Transverse colon (tissue), 4 donors: ENCODE measurements around the gene TEX13A. TPM values are rescaled to one million over a fixed set of nuclear protein-coding genes. Genes with fewer than 3 reads are reported as not detected.

Source experiments
- DNase-seq: peaks from one replicate; pipeline ENCODE4 v3.0.0-alpha.2; 2019
- H3K27ac ChIP-seq, 4 donors: fragments of 200-600 bp; sonication (generic); 2 replicates each; pipeline ENCODE4 v1.5.1; 2016 to 2018; ENCODE audit warnings: inconsistent platforms in 4 of 4
- H3K27me3 ChIP-seq: fragments of 200-600 bp; sonication (generic); 2 replicates; pipeline ENCODE4 v1.5.1; 2017; ENCODE audit warnings: inconsistent platforms
- H3K36me3 ChIP-seq, 4 donors: fragments of 200-600 bp; sonication (generic); 2 replicates each; pipeline ENCODE4 v1.5.1; 2017 to 2019; ENCODE audit warnings: inconsistent platforms in 4 of 4
- H3K4me1 ChIP-seq, 4 donors: fragments of 200-600 bp; sonication (generic); 2 replicates each; pipeline ENCODE4 v1.5.1; 2017 to 2020; ENCODE audit warnings: inconsistent platforms in 4 of 4
- H3K4me3 ChIP-seq, 4 donors: fragments of 200-600 bp; sonication (generic); 1 replicate in 1 of 4; 2 replicates in 3 of 4; pipeline versions ENCODE4 v1.5.1 to v1.6.1; 2017 to 2019; ENCODE audit warnings: inconsistent platforms in 4 of 4
- H3K9me3 ChIP-seq, 2 donors: fragments of 200-600 bp; sonication (generic); 2 replicates each; pipeline ENCODE4 v1.5.1; 2017 to 2019; ENCODE audit warnings: inconsistent platforms in 2 of 2
- CTCF ChIP-seq, 5 experiments: fragments of 200-600 bp in 3 of 5; fragments of 450-650 bp in 2 of 5; sonication (generic) in 3 of 5; IDR thresholded peaks; 1 replicate in 2 of 5; 2 replicates in 3 of 5; pipeline ENCODE4 v1.5.1; 2016 to 2017; ENCODE audit warnings: antibody characterized with exemption in 5 of 5, inconsistent platforms in 3 of 5, mild to moderate bottlenecking in 2 of 5, moderate library complexity in 1 of 5
- EP300 ChIP-seq: sonication (generic); formaldehyde crosslinking; IDR thresholded peaks from one replicate; pipeline ENCODE4 v1.6.1; 2017; ENCODE audit warnings: antibody characterized with exemption, low read depth
- POLR2A ChIP-seq: fragments of 450-650 bp; IDR thresholded peaks from one replicate; pipeline ENCODE4 v1.6.1; 2016; ENCODE audit warnings: antibody characterized with exemption, mild to moderate bottlenecking, moderate library complexity
- POLR2AphosphoS5 ChIP-seq, 3 donors: sonication (generic); formaldehyde crosslinking; IDR thresholded peaks; one replicate each; pipeline ENCODE4 v1.6.1; 2016; ENCODE audit warnings: antibody characterized with exemption in 3 of 3
- WGBS, 2 donors: methylation state at CpG; one replicate each; pipeline ENCODE4 v1.1.5; 2018; ENCODE audit warnings: low coverage in 1 of 2; 5-methylcytosine and 5-hydroxymethylcytosine counted together
- in situ Hi-C, 4 donors: fragments of 200-750 bp; cut with MboI; loops; one replicate each; pipeline versions ENCODE4 v1.15.0 to v1.15.1; 2017; ENCODE audit warnings: low sequenced_read_pairs in 3 of 4, low pct_ligation_motif_present in 1 of 4, low pct_unique_long_range_greater_than_20kb in 1 of 4
- intact Hi-C: fragments of 100-400 bp; cut with DNase I; formaldehyde crosslinking; loops from one replicate; pipeline ENCODE4 v1.15.1; 2023; ENCODE audit warnings: low total_unique reads
- total RNA-seq, 4 donors: library from RNA; depleted of rRNA; stranded (reverse); fragments of >200 nt; gene quantifications; one replicate each; pipeline ENCODE4 v1.1.0, GENCODE V29; 2016

Gene TEX13A
- total RNA-seq, 4 donors from 2014 or later = not detected

GRCh38 chrX:105265093-105265492 lies 44.6 kb upstream of the TEX13A start:
- no peak overlapping the region for H3K4me3 ChIP-seq
- no peak for DNase-seq
- H3K9me3 ChIP-seq = no peaks in the 10 kb centered on the region
- no peak for TF ChIP-seq EP300
- TF ChIP-seq POLR2AphosphoS5 (IDR thresholded peaks at IDR 0.05) = no peak
- no peak for TF ChIP-seq POLR2A
- TF ChIP-seq CTCF (IDR thresholded peaks at IDR 0.05) = no peak
- 74% methylated on average over 3 of the region's 3 CpGs; no CpG with 5 or more reads in 1 of the 2 donors for WGBS, 2 donors
- no peak overlapping the region for H3K27ac ChIP-seq
- intact Hi-C loops = no loop called here
- H3K36me3 ChIP-seq = no peaks in the 10 kb centered on the region
- no peaks in the 10 kb centered on the region for H3K4me1 ChIP-seq
- no peaks in the 10 kb centered on the region for H3K27me3 ChIP-seq
- in situ Hi-C loops = no loop called here

- Histone ChIP-seq H3K27ac (no peak overlapping the region), H3K27me3 (no peaks in the 10 kb centered on the region), H3K9me3 (no peaks in the 10 kb centered on the region), H3K4me3 (no peak overlapping the region), H3K36me3 (no peaks in the 10 kb centered on the region), H3K4me1 (no peaks in the 10 kb centered on the region)
- intact Hi-C loops (no loop called here), in situ Hi-C loops (no loop called here)
- WGBS, 2 donors = 75% methylated on average over 1 of the region's 1 CpG; no CpG with 5 or more reads in 1 of the 2 donors
- DNase-seq = no peak
- no peak for TF ChIP-seq POLR2AphosphoS5 (IDR thresholded peaks at IDR 0.05)
- no peak for TF ChIP-seq CTCF (IDR thresholded peaks at IDR 0.05)
- no peak for TF ChIP-seq POLR2A
- no peak for TF ChIP-seq EP300
Measured at GRCh38 chrX:105263801-105264200, 43.3 kb upstream of the TEX13A start.

- DNase-seq = no peak
- Histone ChIP-seq H3K4me1 (no peaks in the 10 kb centered on the region), H3K27me3 (no peaks in the 10 kb centered on the region), H3K27ac (no peak overlapping the region), H3K36me3 (no peaks in the 10 kb centered on the region), H3K4me3 (no peak overlapping the region), H3K9me3 (no peaks in the 10 kb centered on the region)
- intact Hi-C loops (no loop called here), in situ Hi-C loops (no loop called here)
- TF ChIP-seq CTCF (IDR thresholded peaks at IDR 0.05) (no peak), POLR2A (no peak), POLR2AphosphoS5 (IDR thresholded peaks at IDR 0.05) (no peak), EP300 (no peak)
- WGBS, 2 donors = 78% methylated on average over 2 of the region's 2 CpGs; no CpG with 5 or more reads in 1 of the 2 donors
Measured at GRCh38 chrX:105263171-105263570, 42.7 kb upstream of the TEX13A start.

GRCh38 chrX:105260291-105261043 lies 40.0 kb upstream of the TEX13A start:
- no peak for TF ChIP-seq POLR2A
- TF ChIP-seq POLR2AphosphoS5 (IDR thresholded peaks at IDR 0.05) = no peak
- no peak for TF ChIP-seq CTCF (IDR thresholded peaks at IDR 0.05)
- no peak for TF ChIP-seq EP300
- intact Hi-C loops = no loop called here
- no peak for DNase-seq
- H3K27ac ChIP-seq = no peak overlapping the region
- H3K4me3 ChIP-seq = no peak overlapping the region
- H3K9me3 ChIP-seq = no peaks in the 10 kb centered on the region
- 66% methylated on average over 8 of the region's 8 CpGs; no CpG with 5 or more reads in 1 of the 2 donors for WGBS, 2 donors
- H3K27me3 ChIP-seq = no peaks in the 10 kb centered on the region
- H3K4me1 ChIP-seq = no peaks in the 10 kb centered on the region
- no peaks in the 10 kb centered on the region for H3K36me3 ChIP-seq
- in situ Hi-C loops = no loop called here
